Ovary (tissue), 9 donors: ENCODE data around the gene CNN1. TPM values are rescaled to one million over a fixed set of nuclear protein-coding genes. Genes with fewer than 3 reads are reported as not detected.
"Not testable (repeated sequence)": the region's sequence is repeated elsewhere in the genome, so short reads cannot be mapped to it uniquely, and the experiment has no call there.

Source experiments
- DNase-seq, 5 donors: peaks; one replicate each; pipeline ENCODE4 v3.0.0-alpha.2; 2019 to 2020
- H3K27ac ChIP-seq, 2 donors: fragments of 200-600 bp; one replicate each; pipeline versions ENCODE4 v1.5.1 to v1.8.0; 2019 to 2022
- H3K27me3 ChIP-seq: fragments of 200-600 bp; one replicate; pipeline ENCODE4 v1.8.0; 2022
- H3K36me3 ChIP-seq: fragments of 200-600 bp; sonication (generic); one replicate; pipeline ENCODE4 v1.5.1; 2019
- H3K4me1 ChIP-seq: one replicate; pipeline ENCODE4 v1.8.1; 2013; ENCODE audit warnings: mild to moderate bottlenecking, moderate library complexity; ENCODE audit not compliant: insufficient read depth
- H3K4me3 ChIP-seq: fragments of 200-600 bp; sonication (generic); one replicate; pipeline ENCODE4 v1.5.1; 2017
- H3K9me3 ChIP-seq, 2 donors: fragments of 200-600 bp in 1 of 2; sonication (generic) in 1 of 2; one replicate each; pipeline versions ENCODE4 v1.5.1 to v1.8.1; 2013 to 2019; ENCODE audit warnings: mild to moderate bottlenecking in 1 of 2, moderate library complexity in 1 of 2
- CTCF ChIP-seq, 3 donors: fragments of 450-650 bp in 2 of 3; fragments of 200-600 bp in 1 of 3; IDR thresholded peaks; one replicate each; pipeline versions ENCODE4 v1.5.1 to v1.8.0; 2016 to 2022; ENCODE audit warnings: antibody characterized with exemption in 3 of 3, mild to moderate bottlenecking in 1 of 3
- EP300 ChIP-seq: sonication (generic); formaldehyde crosslinking; IDR thresholded peaks from one replicate; pipeline ENCODE4 v1.6.1; 2017; ENCODE audit warnings: antibody characterized with exemption
- POLR2A ChIP-seq: fragments of 450-650 bp; IDR thresholded peaks from one replicate; pipeline ENCODE4 v1.6.1; 2017; ENCODE audit warnings: antibody characterized with exemption, mild to moderate bottlenecking, moderate library complexity
- WGBS, 3 donors: extraction: QIAGEN DNeasy Blood & Tissue Kit in 1 of 3; methylation state at CpG; one replicate each; pipeline versions ENCODE4 v1.1.5 to v1.1.7; 2013 to 2017; 5-methylcytosine and 5-hydroxymethylcytosine counted together
- intact Hi-C, 4 donors: fragments of 100-400 bp; cut with DNase I; formaldehyde crosslinking; loops; one replicate each; pipeline versions ENCODE4 v1.11.0 to v1.15.1; 2022 to 2023
- polyA plus RNA-seq, 2 donors: library from polyadenylated mRNA; stranded (reverse); fragments of 200-250 nt in 1 of 2; fragments of 350-450 nt in 1 of 2; fragmentation: Illumina TruSeq in 1 of 2; extraction: RNeasy Lipid Tissue Mini Kit (QIAGEN cat#74804) in 1 of 2; gene quantifications; one replicate each; pipeline ENCODE4 v1.2.3, GENCODE V29; 2013 to 2014
- total RNA-seq, 7 donors: library from RNA; depleted of rRNA in 2 of 7; stranded (reverse); fragments of >200 nt in 2 of 7; fragmentation: NEBNext Ultra II Directional in 3 of 7; extraction: Animal tissue kit (Norgen Biotek cat#: 25700) in 3 of 7; gene quantifications; one replicate each; pipeline versions ENCODE4 v1.1.0 to v1.2.4, GENCODE V29; 2016 to 2023
- donor health status: DM: no; HTN: no; CAD: no; lungs with moderate emphysema.
- donor health status: DM: no; HTN: no; CAD: no.
- donor health status: Bipolar disorder and iron deficiency.
- donor health status: DM: yes; HTN: yes; CAD: no.
- donor health status: DM: no; HTN: no; CAD: no.
- donor health status: DM: yes; HTN: yes; CAD: no.

Gene CNN1
- total and polyA plus RNA-seq, 9 donors, result 13.9 to 725 (median 59.6) TPM

- Histone ChIP-seq H3K27me3 (no peaks in the 10 kb centered on the region), H3K4me3 (no peak overlapping the region), H3K27ac (no peak overlapping the region), H3K4me1 (no peaks in the 10 kb centered on the region), H3K36me3 (no peaks in the 10 kb centered on the region), H3K9me3 (no peaks in the 10 kb centered on the region)
- TF ChIP-seq POLR2A, result no peak
- no peak for TF ChIP-seq CTCF (IDR thresholded peaks at IDR 0.05)
- TF ChIP-seq EP300, result no peak
- WGBS, 3 donors, result 85 to 95% (median 90%) methylated on average over 2 of the region's 2 CpGs
- intact Hi-C loops, result no loop called here
- DNase-seq, result no peak
Measured at GRCh38 chr19:11566164-11566563, 27.5 kb downstream of the CNN1 start.

- no peak for DNase-seq
- Histone ChIP-seq H3K27me3 (no peaks in the 10 kb centered on the region), H3K4me1 (no peaks in the 10 kb centered on the region), H3K27ac (no peak overlapping the region), H3K36me3 (no peaks in the 10 kb centered on the region), H3K9me3 (no peaks in the 10 kb centered on the region), H3K4me3 (no peak overlapping the region)
- 53 to 63% (median 63%) methylated on average over 5 of the region's 5 CpGs for WGBS, 3 donors
- TF ChIP-seq EP300, result no peak
- TF ChIP-seq POLR2A, result no peak
- no peak for TF ChIP-seq CTCF (IDR thresholded peaks at IDR 0.05)
- intact Hi-C loops, result no loop called here
Measured at GRCh38 chr19:11570039-11570462, 31.4 kb downstream of the CNN1 start.

- 75 to 87% (median 79%) methylated on average over 6 of the region's 6 CpGs for WGBS, 3 donors
- DNase-seq, H3K36me3 ChIP-seq, H3K27me3 ChIP-seq, intact Hi-C loops, H3K9me3 ChIP-seq, H3K4me1 ChIP-seq, H3K4me3 ChIP-seq, H3K27ac ChIP-seq: not testable (repeated sequence)
Measured at GRCh38 chr19:11573354-11573753, 34.7 kb downstream of the CNN1 start.

- H3K36me3 ChIP-seq, H3K4me3 ChIP-seq, H3K4me1 ChIP-seq, H3K27ac ChIP-seq, DNase-seq, H3K9me3 ChIP-seq, H3K27me3 ChIP-seq, intact Hi-C loops: not testable (repeated sequence)
- WGBS, 3 donors, result 71 to 95% (median 94%) methylated on average over 4 of the region's 4 CpGs
Measured at GRCh38 chr19:11573763-11574162, 35.1 kb downstream of the CNN1 start.

- WGBS, 3 donors, result 85 to 92% (median 87%) methylated on average over 9 of the region's 9 CpGs
- DNase-seq, result no peak
- Histone ChIP-seq H3K4me3 (no peak overlapping the region), H3K4me1 (peaks cover 12% of the 10 kb centered on the region), H3K36me3 (no peaks in the 10 kb centered on the region), H3K27ac (no peak overlapping the region), H3K9me3 (no peaks in the 10 kb centered on the region), H3K27me3 (no peaks in the 10 kb centered on the region)
- intact Hi-C loops, result no loop called here
- TF ChIP-seq EP300, result no peak
- TF ChIP-seq CTCF (IDR thresholded peaks at IDR 0.05), result no peak
- no peak for TF ChIP-seq POLR2A
Measured at GRCh38 chr19:11574689-11575088, 36.0 kb downstream of the CNN1 start.

- Histone ChIP-seq H3K4me3 (no peak overlapping the region), H3K9me3 (no peaks in the 10 kb centered on the region), H3K4me1 (peaks cover 12% of the 10 kb centered on the region), H3K27me3 (no peaks in the 10 kb centered on the region), H3K36me3 (no peaks in the 10 kb centered on the region), H3K27ac (no peak overlapping the region)
- TF ChIP-seq EP300 (no peak), CTCF (IDR thresholded peaks at IDR 0.05) (no peak)
- DNase-seq, result no peak
- WGBS, 3 donors, result 89 to 93% (median 90%) methylated on average over 14 to 15 of the region's 15 CpGs
- intact Hi-C loops, result no loop called here
Measured at GRCh38 chr19:11576227-11576626, 37.6 kb downstream of the CNN1 start.
